NCI-H187 (cell line): Measurements from ENCODE around the gene RBP3.

Source experiments
- DNase-seq, 2 experiments: peaks; one replicate each; lab custom pipeline; 2025; lab: John Stamatoyannopoulos, UW

The RBP3 gene

DNA sequence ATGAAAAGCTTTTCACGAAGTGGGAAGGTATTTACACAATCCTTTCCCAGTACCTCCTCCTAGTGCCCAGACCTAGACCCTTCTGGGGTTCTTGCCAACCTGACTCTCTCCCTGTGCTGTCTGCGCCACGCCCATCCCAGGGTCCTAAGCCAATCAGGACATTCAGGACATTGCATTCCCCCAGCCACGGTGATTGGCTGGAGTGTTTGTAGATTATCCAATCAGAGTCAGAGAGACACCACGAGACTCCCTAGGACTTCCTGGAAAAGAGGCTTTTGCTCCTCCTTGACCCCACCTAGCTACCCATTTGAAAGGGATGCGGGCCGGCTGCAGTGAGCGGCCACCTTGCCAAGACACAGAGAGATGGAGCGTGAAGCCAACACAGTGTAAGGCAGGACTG, 29.5 kb upstream of the RBP3 start:
- no peak for DNase-seq

- no peak for DNase-seq
These were observed 28.4 kb upstream of the RBP3 start for GRCh38 chr10:47319784-47320183.

DNA sequence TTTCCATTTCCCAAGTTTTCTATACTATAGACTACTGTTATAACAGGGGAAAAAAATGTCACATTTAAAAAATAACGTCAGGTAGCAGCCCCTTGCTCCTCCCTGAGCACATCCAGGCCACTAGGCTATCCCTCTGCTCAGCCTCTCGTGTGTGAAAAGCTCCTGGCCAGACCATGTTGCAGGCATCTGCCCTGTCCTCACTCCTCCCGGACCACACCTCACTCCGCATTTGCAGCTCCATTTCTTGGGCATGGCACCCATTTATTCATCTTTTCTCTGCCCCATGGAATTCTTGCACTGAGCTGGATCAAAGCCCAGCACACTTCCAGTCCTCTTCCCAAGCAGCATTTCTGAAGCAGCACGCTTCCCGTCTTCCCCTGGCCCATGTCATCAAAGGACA, 27.4 kb upstream of the RBP3 start:
- DNase-seq: no peak

DNA sequence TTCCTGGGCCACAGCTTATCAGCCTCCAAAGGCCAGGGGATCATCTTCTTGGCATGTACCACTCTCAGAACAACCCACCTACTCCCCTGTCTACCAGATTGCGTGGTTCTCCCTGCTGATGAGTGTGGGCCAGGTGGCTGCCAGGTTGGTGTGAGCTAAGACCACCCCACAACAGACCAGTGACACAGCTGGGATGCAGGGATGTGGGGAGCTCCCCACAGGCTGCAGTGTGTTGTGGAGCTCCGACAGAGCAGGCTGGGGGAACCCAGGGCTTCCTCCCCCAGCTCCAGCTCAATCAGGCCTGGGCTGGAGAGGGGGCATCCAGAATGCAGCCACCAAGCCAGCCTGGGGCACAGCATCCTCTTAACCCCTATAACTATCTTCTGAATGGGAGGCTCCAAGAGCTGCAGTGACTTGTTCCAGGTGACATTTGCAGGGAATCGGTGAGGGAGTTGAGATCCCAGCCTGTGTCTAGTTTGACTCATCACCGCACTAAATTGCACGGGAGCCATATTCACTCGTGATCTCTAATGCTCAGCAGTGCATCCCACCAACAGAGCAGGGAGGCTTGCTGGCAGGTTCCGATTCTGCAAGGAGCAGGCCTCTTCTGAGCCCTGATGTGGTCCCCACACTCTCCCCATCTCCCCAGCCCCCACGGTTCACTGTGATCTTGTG, 26.5 kb upstream of the RBP3 start:
- no peak for DNase-seq

- DNase-seq: no peak
These were observed 25.7 kb upstream of the RBP3 start, which contains the start of gene GDF2 for GRCh38 chr10:47322300-47323061. Gene GDF2 (plus strand): TSS chr10:47322454. CDS start chr10:47322669, 215 bp downstream.

DNA sequence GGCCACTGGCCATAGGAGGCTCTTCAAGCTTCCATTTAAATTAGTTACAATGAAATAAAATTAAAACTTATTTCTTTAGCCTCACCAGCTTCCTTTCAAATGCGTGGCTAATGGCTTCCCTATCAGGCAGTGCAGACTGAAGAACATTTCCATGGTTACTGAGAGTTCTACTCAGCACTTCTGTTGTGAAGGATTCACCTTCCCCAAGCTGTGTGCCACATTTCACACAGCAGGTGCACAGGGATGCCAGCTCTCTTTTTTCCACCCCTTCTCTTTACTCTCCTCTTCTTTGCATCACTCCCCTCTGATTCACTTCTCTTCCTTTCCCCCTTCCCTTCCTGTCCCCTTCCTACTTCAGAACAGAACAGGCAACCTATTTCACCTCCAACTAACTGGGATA, 25.1 kb upstream of the RBP3 start:
- DNase-seq: no peak

DNA sequence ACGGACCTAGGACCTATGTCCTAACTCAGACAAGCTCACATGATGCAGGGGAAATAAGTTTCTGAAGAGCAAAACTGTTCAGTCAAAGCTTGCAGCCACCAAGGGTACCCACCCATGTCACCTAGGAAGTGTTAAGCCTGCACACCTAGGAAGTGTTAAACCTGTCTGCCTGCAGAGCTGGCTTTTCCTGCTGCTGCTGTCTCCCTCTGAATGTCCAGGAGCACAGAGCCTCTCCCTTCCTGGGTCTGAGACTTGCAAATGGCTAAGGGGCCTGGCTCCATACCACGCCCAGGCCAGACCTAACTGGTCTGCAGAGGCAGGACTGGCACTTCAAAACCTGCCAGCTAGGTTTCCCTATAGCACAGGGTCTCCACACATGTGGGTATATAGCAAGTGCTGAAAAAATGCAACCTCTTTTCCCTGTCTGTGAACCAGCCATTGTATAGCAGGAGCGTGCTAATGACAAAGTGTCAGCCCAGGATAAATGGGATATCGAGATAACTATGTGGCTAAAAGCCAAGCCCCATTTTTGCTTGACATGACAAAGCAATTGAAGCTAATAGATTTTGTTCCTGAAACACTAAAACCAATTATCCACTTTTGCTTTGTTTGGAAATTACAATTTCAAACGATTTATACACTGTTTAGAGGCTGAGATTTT, 24.4 kb upstream of the RBP3 start:
- DNase-seq: no peak

- DNase-seq: no peak
These were observed 22.6 kb upstream of the RBP3 start for GRCh38 chr10:47325303-47326291.

DNA sequence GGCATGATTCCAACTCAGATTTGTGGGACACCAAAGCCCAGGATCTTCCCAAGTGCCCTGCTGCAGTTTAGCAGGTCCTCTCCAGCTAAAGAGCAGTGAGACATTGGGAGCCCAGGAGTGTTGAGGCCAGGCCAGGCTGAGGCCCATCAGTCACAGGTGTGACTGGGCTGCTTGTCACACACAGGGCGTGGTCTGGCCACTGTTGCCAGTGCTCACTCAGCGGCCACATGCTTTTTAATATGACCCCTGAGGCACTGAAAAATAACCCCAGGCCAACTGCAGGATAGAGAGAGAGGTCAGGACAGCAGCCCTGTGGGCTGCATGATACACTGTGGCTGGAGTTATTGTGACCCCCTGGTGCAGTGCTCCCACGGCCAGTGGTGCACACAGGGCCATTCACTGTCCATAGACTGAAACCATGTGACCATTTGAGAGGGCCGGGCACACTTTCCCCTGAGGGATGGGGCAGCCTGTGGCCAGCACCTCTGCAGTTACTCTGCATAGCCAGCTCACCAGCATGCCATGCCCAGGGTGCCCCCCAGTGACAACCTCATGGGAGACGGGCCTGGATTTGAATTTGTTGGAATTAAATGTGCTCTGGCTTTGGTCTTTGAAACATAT, 21.7 kb upstream of the RBP3 start:
- no peak for DNase-seq

DNA sequence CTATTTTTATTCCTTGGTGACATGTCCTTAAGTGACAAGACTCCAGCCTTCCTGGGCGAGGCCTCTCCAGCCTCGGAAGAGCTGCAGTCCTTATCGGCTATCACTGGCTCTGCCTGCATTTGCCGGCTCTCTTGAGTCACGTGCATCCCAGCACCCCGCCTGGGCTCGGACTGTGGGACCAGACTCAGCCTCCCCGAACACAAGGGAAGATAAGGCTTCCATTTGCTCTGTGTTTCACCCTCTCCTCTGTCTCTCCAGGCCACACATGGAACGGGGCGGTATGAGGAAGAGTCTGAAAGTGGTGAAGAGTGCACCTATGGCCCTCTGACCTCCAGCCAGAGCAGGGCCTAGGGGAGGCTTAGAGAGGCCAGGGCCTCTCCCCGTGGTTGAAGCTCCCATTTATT, 21.2 kb upstream of the RBP3 start:
- DNase-seq: no peak

DNA sequence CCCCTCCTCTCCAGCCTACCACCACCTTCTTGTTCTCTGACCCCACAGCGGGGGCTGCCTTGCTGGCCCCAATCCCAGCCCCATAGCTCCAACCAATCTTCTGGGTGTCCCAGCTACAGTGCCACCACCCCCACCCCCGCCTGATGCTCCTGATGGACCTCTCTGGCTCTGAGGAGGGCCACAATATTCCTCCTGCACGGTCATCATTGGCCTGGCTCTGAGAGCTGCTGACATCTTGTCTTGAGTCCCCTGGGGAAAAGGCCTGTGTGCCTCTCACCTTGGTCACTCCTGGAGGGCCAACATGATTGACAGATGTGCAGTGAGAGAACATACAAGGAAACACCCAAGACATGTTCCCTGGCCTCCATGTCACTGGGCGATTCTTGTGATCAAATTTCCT, 18.3 kb upstream of the RBP3 start:
- DNase-seq: no peak

DNA sequence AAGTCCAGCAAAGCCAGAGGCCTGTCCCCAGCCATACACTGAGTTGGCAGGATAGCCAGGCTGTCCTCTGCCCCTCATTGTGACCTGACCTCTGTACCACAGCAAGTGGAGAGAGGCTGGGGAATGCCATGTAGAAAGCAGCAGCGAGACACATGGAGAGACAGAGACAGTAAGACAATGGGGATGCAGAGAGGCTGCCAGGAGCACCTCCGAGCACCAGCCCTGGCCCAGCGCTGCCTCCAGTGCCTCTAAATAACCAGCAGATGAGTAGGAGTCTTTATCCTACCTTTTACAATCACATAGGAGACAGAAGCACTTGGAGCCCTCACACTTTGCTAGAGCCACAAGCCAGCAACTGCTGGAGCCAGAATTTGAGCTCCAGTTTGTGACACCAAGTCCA, 17.8 kb upstream of the RBP3 start:
- no peak for DNase-seq

GRCh38 chr10:47330804-47331203, 17.4 kb upstream of the RBP3 start:
- DNase-seq: no peak

- DNase-seq: no peak
These were observed 16.7 kb upstream of the RBP3 start for GRCh38 chr10:47331491-47331890.

DNA sequence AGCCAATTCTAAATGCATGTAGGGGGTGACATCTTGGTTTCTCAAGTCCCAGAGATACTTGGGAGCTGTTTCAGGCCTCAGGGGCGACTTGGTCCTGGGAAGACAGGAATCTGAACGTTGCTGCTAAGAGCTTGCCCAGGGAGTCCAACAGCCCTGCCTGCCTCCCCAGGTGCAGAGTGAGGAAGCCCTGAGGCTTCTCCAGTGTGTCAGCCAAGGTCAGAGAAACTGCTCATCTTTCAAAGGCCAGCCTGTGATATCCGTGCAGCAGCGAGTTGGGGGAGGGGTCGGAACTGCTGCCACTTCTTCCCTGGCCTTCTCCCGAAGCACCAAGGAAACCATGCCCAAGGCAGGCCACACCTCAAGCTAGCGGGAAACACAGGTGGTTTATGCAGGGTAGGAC, 16.2 kb upstream of the RBP3 start:
- DNase-seq: no peak

DNA sequence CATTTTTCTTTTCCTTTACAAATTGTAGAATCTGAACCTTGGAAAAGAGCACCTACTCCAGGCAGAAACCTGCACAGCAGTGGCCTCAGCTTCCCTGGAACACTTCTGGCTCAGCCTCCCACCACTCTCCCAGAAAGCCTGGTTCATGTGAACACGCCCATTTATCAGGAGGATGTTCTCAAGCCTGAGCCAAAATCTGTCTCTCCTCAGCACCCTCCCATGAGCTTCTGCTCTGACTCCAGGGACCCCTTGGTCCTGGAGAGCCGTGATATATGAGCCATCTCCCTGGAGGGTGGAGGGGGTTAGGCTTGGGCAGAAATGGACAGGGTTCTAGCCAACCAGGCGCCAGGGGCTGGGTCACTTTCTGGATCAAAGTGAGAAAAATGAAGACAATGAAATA, 15.8 kb upstream of the RBP3 start:
- no peak for DNase-seq

- no peak for DNase-seq
These were observed 15.2 kb upstream of the RBP3 start for GRCh38 chr10:47332946-47333345.

GRCh38 chr10:47333532-47333931, 14.6 kb upstream of the RBP3 start:
- no peak for DNase-seq

- DNase-seq: no peak
These were observed 13.5 kb upstream of the RBP3 start for GRCh38 chr10:47334466-47335295.

DNA sequence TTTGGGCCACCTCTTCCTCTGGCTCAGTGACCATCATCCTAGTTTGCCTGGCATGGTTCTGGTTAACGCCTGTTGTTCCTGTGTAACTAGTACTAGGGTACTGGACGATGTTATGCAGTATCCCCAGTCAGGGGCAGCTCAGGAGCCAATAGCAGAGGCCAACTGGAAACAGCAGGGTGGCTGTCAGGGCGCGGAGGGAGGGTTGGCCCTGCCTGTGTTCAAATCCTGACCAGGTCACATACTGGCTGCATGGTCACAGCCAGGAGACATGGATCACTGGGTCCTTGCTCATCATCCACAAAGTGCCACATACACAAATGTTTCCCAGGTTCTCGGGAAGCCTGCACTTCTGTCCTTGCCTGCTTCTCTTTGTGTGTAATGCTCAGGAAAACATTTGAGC, 12.3 kb upstream of the RBP3 start:
- no peak for DNase-seq
